HEK293T (cell line): Measurements from ENCODE around the gene BRD3.

Experiments
- ELF4 ChIP-seq: fragments of 450-650 bp; IDR thresholded peaks from 2 replicates; pipeline ENCODE4 v1.6.1; 2017; ENCODE audit warnings: antibody characterized with exemption
- FOXA1 ChIP-seq: fragments of 450-650 bp; IDR thresholded peaks from 2 replicates; pipeline ENCODE4 v1.6.1; 2016; ENCODE audit warnings: mild to moderate bottlenecking
- FOXM1 ChIP-seq: fragments of 450-650 bp; IDR thresholded peaks from 2 replicates; pipeline ENCODE4 v1.6.1; 2017; ENCODE audit warnings: mild to moderate bottlenecking, borderline replicate concordance
- LEF1 ChIP-seq: fragments of 450-650 bp; IDR thresholded peaks from 2 replicates; pipeline ENCODE4 v1.6.1; 2017; ENCODE audit warnings: mild to moderate bottlenecking, borderline replicate concordance
- NFRKB ChIP-seq: fragments of 450-650 bp; IDR thresholded peaks from 2 replicates; pipeline ENCODE4 v1.6.1; 2016; ENCODE audit warnings: mild to moderate bottlenecking, moderate library complexity
- SP1 ChIP-seq: fragments of 450-650 bp; IDR thresholded peaks from 2 replicates; pipeline ENCODE4 v1.6.1; 2017
- TARDBP ChIP-seq: fragments of 450-650 bp; IDR thresholded peaks from 2 replicates; pipeline ENCODE4 v1.6.1; 2016
- TF ChIP-seq, protein P1 (sequence below): fragments of 450-650 bp; IDR thresholded peaks from 2 replicates; pipeline ENCODE4 v1.6.1; 2016

DNA sequence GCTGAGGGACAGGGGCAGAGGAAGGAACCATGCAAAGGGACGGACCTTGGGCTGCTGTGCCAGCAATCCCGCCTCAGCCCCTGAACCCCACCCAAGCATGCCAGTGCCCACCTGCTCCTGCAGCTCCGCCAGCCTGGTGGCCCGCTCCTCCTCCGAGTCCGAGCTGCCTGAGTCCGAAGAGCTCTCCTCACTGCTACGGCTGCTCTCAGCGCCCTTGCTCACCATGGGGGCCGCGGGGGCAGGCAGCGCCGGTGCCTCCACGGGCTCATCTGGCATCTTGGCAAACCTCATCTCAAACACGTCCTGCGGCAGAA is 26.2 kb downstream of the BRD3 start:
- TF ChIP-seq ELF4, result no peak
- TF ChIP-seq LEF1, result no peak
- TF ChIP-seq TARDBP, result no peak
- TF ChIP-seq, protein P1, sequence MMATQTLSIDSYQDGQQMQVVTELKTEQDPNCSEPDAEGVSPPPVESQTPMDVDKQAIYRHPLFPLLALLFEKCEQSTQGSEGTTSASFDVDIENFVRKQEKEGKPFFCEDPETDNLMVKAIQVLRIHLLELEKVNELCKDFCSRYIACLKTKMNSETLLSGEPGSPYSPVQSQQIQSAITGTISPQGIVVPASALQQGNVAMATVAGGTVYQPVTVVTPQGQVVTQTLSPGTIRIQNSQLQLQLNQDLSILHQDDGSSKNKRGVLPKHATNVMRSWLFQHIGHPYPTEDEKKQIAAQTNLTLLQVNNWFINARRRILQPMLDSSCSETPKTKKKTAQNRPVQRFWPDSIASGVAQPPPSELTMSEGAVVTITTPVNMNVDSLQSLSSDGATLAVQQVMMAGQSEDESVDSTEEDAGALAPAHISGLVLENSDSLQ, result no peak
- no peak for TF ChIP-seq FOXA1
- no peak for TF ChIP-seq FOXM1
- no peak for TF ChIP-seq NFRKB
- TF ChIP-seq SP1, result no peak
